Effector CD8-positive, alpha-beta T cell (primary cell): ENCODE results near the gene GGA2.
"Not testable (repeated sequence)": the region's sequence is repeated elsewhere in the genome, so short reads cannot be mapped to it uniquely, and the experiment has no call there.

Experiments
- DNase-seq: peaks from one replicate; lab custom pipeline; 2025; lab: John Stamatoyannopoulos, UW

Gene GGA2

GRCh38 chr16:23476289-23476688 is 34.0 kb downstream of the GGA2 start:
- no peak for DNase-seq

- DNase-seq, result no peak
Observed at GRCh38 chr16:23469814-23470213, 40.5 kb downstream of the GGA2 start.

- no peak for DNase-seq
Observed at GRCh38 chr16:23466162-23466885, 44.0 kb downstream of the GGA2 start.

- no peak for DNase-seq
Observed at GRCh38 chr16:23465179-23465578, 45.1 kb downstream of the GGA2 start.

- no peak for DNase-seq
Observed at GRCh38 chr16:23464196-23464595, 46.1 kb downstream of the GGA2 start.

GRCh38 chr16:23462994-23463393 is 47.3 kb downstream of the GGA2 start:
- DNase-seq, result not testable (repeated sequence)

GRCh38 chr16:23453338-23454052 is 56.8 kb downstream of the GGA2 start:
- no peak for DNase-seq

GRCh38 chr16:23452572-23453337 is 57.5 kb downstream of the GGA2 start, which contains the start of gene COG7:
COG7 (minus strand) TSS chr16:23453189; CDS start chr16:23452994, 195 bp downstream.
- peak; percentile 67 for DNase-seq

GRCh38 chr16:23452221-23452571 is 58.1 kb downstream of the GGA2 start:
- DNase-seq, result no peak

GRCh38 chr16:23448392-23448791 is 61.9 kb downstream of the GGA2 start:
- DNase-seq, result no peak

- not testable (repeated sequence) for DNase-seq
Observed at GRCh38 chr16:23437542-23437941, 72.8 kb downstream of the GGA2 start.

GRCh38 chr16:23436951-23437350 is 73.3 kb downstream of the GGA2 start:
- no peak for DNase-seq

GRCh38 chr16:23435500-23435899 is 74.8 kb downstream of the GGA2 start:
- peak; percentile 24 for DNase-seq

- DNase-seq, result no peak
Observed at GRCh38 chr16:23434380-23434779, 75.9 kb downstream of the GGA2 start.

GRCh38 chr16:23433261-23433920 is 76.9 kb downstream of the GGA2 start:
- no peak for DNase-seq

GRCh38 chr16:23432176-23433128 is 77.8 kb downstream of the GGA2 start:
- DNase-seq, result no peak

GRCh38 chr16:23428351-23428750 is 81.9 kb downstream of the GGA2 start:
- no peak for DNase-seq

GRCh38 chr16:23424292-23424958 is 85.9 kb downstream of the GGA2 start:
- no peak for DNase-seq

GRCh38 chr16:23423496-23424049 is 86.7 kb downstream of the GGA2 start:
- DNase-seq, result no peak

GRCh38 chr16:23420011-23420410 is 90.3 kb downstream of the GGA2 start:
- no peak for DNase-seq
